CD4-positive, alpha-beta T cell treated with Interleukin-4 for 1 hour (primary cell): ENCODE measurements around the gene PHRF1.
A peak's percentile ranks its signal among the peaks of the same experiment; 100 is the strongest.

ENCODE experiments used
- DNase-seq, 2 donors: peaks; one replicate each; pipeline ENCODE4 v3.0.0-alpha.2; 2020 to 2022

PHRF1 gene

DNA sequence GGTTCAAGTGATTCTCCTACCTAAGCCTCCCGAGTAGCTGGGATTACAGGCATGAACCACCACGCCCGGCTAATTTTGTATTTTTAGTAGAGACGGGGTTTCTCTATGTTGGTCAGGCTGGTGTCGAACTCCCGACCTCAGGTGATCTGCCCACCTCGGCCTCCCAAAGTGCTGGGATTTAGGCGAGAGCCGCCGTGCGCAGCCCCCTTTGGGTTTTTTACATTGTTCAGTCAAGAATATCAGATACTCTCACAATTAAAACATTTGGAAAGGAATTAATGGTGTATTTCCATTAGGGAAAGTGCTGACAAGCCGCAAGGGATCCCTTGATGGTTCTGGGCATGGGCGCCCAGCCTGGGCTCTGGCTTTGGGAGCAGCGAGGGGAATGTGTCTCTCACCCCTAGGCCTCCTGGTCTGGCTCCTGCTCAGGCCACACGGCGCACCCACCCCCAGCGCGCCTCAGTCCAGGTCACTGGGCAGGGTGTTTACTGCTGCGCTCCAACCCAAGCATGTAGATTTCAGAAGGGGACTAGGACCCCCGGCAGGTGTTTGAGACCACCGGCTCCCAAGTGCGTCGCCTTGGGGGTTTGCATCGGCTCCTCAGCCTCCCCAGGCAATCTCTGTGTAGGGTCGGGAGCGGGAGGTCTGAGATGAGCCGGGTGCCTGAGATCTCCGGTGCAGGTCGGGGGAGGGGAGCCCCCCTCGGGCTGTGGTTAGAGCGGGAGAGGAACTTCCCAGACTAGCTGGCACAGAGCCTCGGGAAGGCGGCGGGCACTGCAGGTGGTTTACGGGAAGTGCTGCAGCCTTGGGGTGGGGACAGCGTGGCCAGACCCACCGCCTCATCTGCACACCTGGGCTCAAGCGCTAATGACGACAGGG lies 40.3 kb downstream of the PHRF1 start:
- DNase-seq, result no peak

DNA sequence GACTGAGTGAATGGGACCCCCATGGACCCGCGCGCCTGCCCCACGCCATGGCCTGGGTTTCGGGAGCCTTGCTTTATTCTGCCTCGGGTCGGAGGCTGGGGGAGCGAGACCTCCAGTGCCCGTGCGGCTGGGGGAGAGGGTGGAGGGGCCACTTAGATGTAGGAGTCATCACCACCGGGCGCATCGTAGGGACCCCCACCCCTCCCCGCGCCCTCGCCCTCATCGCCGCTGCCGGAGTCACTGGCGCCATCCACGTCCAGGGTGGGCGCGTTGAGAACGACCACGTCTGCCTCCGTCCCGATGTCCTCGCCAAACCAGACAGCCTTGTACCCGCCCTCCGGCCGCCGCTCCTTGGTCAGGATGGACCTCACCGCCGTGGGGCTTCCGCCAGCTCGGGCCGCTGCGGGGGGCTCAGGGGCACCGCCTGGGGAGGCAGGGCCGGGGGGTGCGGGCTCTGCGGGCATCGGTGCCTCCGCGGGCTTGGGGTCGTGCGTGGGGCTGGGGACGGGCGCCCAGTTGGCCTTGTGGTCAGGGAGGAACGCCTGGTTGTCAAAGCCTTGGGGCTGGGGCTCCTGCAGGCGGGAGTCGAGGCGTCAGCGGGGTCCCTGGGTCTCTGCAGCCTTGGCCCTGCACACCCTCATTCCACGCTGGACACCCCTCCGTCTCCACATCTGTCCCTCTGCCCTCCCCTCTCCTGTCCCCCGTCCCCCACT lies 41.1 kb downstream of the PHRF1 start:
- DNase-seq, result no peak

DNA sequence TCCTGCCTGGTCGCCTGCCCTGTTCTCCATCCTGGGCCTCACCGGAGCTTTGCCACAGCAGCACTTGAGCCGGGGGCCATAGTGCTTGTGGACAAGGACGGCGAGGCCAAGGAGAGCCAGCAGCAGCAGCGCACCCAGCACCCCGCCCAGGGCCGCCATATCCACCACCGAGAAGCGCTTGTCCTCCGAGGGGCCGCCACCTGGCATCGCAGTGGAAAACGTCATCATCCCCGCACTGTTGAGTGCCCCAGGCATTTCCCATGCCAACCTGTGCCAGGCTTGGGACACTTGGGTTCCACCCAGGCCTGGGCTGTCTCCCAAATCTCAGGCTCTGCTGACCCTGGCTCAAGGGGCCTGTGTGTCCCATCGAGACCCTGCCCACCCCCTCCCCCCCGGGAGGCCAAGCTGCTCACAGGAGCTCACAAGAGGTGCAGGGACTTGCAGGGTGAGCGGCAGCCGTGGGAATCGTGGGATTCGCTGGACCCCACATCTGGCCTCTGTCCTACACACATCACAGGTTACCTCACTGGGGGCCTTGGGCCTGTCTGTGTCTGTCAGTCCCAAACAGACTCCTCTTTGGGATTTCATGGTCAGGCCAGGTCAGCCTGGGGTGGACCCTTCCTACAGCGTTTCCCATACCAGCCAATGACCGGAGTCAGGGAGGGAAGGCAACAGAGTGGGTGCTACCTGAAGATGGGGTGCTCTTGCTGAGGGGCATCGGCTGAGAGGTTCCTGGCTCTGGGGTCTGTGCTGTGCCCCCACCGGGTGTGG lies 41.8 kb downstream of the PHRF1 start:
- no peak for DNase-seq

- no peak for DNase-seq
Measured at GRCh38 chr11:618856-619627, 42.8 kb downstream of the PHRF1 start.

GRCh38 chr11:619628-620050 lies 43.4 kb downstream of the PHRF1 start:
- no peak for DNase-seq

GRCh38 chr11:620201-620600 lies 43.9 kb downstream of the PHRF1 start:
- no peak for DNase-seq

- no peak for DNase-seq
Measured at GRCh38 chr11:620935-621814, 44.9 kb downstream of the PHRF1 start.

DNA sequence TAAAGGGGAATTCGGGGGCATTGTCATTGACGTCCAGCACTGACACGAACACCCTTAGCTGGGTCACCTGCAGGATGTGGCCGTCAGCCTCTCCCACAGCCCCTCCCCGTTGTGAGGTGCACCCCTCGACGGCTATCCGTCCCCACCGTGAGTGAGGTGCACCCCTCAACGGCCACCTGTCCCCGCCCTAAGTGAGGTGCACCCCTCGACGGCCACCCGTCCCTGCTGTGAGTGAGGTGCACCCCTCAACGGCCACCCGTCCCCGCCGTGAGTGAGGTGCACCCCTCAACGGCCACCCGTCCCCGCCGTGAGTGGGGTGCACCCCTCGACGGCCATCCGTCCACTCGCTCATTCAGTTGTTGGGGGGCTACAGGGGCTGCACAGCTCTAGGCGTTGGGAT lies 45.6 kb downstream of the PHRF1 start:
- DNase-seq, result no peak

- DNase-seq, result no peak
Measured at GRCh38 chr11:623349-623869, 47.1 kb downstream of the PHRF1 start.

GRCh38 chr11:623999-624704 lies 47.9 kb downstream of the PHRF1 start:
- DNase-seq, result no peak

- DNase-seq, result no peak
Measured at GRCh38 chr11:624705-625635, 48.7 kb downstream of the PHRF1 start, which contains the start of gene CDHR5. TSS of gene CDHR5 (minus strand) at chr11:624955. CDS start at chr11:624902, 53 bp downstream.

DNA sequence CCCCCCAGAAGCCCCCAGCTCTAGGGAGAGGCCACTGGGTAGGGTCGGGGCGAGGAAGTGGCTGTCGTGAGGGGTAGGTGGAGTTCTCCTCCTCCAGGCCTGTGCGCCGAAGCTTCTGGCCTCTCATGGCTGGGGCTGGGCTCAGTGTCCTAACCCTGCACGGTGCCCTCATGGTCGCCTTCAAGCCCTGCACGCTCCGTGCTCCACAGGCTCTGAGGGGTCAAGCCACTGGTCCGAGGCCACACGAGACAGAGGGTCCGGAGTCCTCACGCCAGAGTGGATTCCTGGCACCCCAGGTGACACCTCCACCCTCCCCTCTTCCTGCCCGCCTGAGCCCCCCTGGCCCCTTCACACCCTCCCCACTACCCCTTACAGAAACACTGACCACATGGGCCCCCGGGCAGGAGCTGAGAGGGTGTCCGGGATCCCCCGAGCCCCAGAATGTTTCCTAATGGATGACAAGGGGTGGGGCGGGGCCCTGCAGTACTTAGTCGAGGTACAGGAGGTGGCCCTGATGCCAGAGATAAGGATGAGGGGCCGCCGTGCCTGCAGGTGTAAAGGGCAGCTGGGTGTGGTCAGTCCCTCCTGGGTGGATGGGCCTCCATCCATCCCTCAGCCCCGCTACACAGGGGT lies 49.5 kb downstream of the PHRF1 start:
- DNase-seq, result no peak

DNA sequence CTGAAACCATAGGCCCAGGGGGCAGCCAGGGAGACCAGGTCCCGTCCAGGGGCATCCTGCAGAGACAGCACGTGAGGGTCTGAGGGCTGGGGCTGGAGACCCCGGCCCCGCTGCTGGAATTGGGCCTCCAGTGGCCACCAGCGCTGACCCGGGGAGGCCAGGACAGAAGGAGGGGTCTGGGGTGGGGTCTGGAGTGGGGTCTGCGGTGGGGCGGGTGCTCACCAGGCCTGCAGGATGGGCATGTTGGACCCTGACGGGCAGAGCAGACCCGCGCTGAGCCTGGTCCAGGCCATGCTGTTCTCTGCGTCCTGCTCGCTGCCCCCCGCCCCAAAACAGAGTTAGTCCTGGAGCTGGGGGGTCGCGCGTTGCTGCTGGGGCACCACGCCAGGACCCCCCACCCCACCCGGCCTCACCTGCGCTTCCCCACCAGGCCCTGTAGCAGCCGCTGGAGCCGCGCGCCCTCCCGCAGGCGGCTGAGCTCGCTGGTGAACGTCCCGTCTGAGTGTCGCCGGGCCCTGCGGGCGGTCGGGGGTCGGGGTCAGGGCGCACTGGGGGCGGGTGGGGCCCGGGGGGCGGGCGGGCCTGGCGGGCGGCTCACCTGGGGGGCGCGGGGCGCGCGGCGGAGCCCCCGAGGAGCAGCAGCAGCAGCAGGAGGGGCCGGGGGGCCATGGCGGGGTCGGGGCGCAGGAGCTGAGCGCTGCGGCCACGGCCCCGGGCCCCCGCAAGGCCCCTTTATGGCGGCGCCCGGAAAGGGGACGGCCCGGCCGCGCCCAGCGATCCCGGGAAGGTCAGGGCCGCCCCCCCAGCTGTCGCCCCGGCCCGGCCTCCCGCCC lies 50.4 kb downstream of the PHRF1 start, which contains the start of gene SCT:
TSS of gene SCT (minus strand) at position 707 of the 833 bp plus-strand sequence. CDS start at position 669, 38 bp downstream.
- no peak for DNase-seq

GRCh38 chr11:627308-627576 lies 51.0 kb downstream of the PHRF1 start:
- no peak for DNase-seq

- DNase-seq, result no peak
Measured at GRCh38 chr11:628056-628455, 51.8 kb downstream of the PHRF1 start.

DNA sequence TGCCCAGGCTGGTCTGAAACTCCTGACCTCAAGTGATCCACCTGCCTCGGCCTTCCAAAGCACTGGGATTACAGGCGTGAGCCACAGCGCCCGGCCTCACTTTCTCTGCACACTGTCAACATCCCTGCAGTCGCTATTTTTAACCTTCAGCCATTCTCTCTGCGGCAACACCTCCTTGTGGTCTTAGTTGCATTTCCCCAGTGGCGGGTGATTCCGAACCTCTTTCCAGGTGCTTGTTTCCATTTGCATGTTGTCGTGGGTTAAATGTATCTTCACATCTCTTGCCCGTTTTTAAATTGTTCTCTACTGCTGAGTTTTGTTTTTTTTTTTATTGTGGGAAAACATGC lies 52.9 kb downstream of the PHRF1 start:
- DNase-seq, result peak; percentile 26 to 63

- DNase-seq, result no peak
Measured at GRCh38 chr11:630871-631270, 54.6 kb downstream of the PHRF1 start.

GRCh38 chr11:635945-636510 lies 59.8 kb downstream of the PHRF1 start:
- no peak for DNase-seq
